Measurements from ENCODE around the gene ALX4.

ALX4 gene

DNA sequence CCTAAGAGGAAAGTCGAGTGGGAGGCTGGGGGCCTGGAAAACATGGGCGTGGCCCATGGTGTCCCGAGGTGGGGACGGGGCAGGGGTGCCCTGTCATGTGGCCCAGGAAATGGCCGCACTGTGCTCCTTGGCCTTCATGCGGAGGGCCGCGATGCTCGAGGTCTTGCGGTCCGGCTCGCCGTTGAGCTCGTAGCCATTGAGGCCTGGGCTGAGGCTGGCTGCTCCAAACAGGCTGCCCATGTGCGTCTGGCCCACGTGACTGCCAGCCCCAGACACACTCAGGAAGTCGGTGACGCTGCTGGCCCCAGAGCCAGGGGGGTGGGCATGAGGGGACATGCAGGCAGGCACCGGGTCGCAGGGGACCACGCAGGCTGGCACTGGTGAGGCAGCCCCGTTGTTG, 45.2 kb downstream of the ALX4 start:
- no peak for DNase-seq

DNA sequence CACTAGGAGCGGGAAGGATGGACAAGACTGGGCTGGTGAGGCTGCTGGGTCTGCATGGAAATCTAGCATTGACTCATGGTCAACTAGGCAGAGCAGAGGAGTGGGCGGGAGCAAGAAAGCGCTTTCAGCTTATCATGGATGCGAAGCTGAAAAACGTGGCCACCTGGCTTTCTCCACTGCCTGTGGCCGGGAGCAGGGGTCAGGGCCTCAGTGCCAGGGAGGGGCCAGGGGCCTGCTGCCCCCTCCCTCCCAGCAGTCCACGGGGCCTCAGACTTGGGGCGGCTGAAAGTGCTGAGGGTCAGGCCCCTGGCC, 45.5 kb downstream of the ALX4 start:
- DNase-seq: no peak

DNA sequence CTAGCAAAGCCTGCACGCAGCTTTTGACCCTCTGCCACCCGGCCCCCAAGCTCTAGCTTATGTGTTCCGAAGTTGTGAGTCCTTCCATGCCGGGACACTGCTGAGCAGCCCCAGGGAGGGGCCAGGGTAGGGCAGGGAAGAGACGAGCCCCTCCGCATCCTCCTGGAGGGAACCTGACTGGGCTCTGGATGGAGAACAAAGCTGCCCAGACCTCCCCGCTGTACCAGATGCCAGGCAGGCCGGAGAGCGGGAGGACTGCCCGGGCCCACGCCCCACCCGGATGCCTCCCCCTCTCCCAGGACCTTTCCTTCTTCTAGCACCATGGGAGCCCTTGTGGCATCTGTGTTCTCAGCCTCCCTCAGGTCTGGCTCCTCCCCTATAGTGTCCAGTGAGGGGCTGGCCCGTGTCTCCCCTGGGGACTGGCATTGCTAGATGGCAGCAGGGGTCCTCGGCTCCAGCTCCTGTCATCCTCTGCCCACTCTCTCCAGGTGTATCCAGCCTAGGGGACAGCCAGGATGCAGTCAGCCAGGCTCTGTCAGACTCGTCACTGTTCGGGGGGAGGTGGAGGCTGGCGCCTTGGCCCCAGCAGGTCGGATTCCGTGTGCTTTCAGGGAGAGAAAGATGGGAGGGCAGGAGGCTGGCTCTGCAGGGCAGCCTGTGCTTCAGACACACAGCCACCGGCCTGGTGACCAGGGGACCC, 46.1 kb downstream of the ALX4 start:
- no peak for DNase-seq

GRCh38 chr11:44261800-44262591, 47.9 kb downstream of the ALX4 start:
- DNase-seq: no peak

DNA sequence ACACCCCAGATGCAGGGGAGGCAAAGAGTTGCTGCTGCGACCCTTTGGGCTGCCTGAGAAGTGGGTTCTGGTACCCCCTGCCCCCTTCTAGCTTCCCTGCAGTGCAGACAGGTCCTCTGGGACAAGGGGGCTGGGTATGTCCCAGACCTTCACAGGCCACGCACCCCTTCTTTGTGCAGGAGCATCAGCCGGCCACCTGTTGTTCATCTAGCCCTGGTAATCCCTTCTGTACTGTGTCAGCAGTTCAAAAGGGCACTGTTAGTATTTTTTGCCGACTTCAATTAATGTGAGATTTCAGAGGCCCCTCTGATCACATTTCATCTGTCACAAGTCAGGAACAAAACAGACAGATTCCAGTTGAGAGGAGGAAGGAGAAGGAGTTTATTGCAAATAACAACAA, 49.9 kb downstream of the ALX4 start:
- DNase-seq: no peak

DNA sequence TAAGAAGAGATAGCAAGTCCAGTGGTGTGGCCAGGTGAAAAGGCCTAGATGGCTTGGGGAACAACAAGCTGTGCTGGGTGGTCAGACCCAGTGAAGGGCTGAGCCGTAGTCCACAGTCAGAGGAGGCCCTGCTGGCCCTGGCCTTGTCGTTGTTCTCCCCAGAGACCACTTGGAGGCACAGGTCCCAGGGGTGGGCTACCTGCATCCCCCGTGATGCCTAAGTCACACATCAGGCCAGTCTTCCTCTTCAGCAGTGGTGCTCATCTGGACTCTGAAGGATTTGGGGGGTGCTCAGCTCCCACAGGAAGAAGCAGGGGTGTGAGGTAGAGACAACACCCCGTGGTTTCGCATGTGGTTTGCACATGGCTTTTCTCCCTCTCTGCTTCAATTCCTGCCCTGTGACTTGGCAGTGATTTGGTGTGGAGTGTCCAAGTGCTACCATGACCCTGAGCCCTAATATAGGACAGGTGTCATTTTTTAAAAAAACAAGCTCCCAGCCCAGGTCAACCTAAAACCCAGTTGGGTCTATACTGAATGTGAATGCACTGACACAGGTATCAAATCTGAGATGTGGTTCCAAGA, 51.0 kb downstream of the ALX4 start:
- no peak for DNase-seq

- no peak for DNase-seq
Measured at GRCh38 chr11:44258190-44258489, 51.8 kb downstream of the ALX4 start.

- DNase-seq: no peak
Measured at GRCh38 chr11:44257338-44258189, 52.4 kb downstream of the ALX4 start.

- no peak for DNase-seq
Measured at GRCh38 chr11:44256673-44257291, 53.2 kb downstream of the ALX4 start.

GRCh38 chr11:44255406-44256071, 54.4 kb downstream of the ALX4 start:
- no peak for DNase-seq

- no peak for DNase-seq
Measured at GRCh38 chr11:44252999-44253602, 56.8 kb downstream of the ALX4 start.

- DNase-seq: no peak
Measured at GRCh38 chr11:44250421-44250820, 59.5 kb downstream of the ALX4 start.

DNA sequence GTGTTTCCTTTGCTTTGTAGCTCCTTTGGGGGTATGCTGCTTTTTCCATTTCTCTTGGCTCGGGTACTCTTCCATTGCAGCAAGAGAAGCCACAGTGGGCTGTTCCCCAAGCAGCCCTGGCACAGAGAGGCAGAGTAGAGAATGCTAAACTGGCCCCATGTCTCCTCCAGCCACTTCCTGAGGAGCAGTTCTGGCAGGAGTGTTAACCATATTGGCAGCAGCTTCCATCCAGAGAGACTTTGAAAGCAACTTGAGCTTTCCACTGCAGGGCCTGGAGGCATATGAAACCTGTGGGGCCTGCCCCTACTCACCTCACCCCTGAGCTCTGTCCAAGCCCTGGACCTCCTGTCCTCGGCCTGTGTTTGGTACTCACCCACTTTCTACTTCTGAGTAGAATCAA, 61.8 kb downstream of the ALX4 start:
- no peak for DNase-seq

GRCh38 chr11:44247508-44247907, 62.4 kb downstream of the ALX4 start:
- DNase-seq: no peak

- DNase-seq: no peak
Measured at GRCh38 chr11:44246726-44247125, 63.2 kb downstream of the ALX4 start.

- no peak for DNase-seq
Measured at GRCh38 chr11:44244639-44245310, 65.2 kb downstream of the ALX4 start.

- no peak for DNase-seq
Measured at GRCh38 chr11:44243595-44244343, 66.2 kb downstream of the ALX4 start.

DNA sequence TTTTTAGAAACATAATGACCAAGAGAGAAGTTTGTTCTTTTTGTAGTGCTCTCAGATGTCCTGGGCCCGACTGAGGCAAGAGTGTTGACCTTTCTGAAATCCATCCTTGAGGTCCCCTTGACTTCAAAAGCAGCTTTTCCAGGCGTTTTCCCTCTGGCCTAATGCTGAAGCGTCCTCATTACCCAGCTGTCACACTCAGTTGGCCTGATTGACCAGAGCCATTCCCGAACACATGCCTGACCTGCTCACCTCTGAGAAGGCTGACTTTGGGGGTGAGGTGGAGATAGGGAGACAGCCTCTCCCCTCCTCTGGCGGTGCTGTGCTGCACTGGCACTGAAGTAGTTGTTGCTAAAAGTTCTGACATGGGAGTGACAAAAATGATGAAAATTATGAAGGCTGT, 66.9 kb downstream of the ALX4 start:
- no peak for DNase-seq

DNA sequence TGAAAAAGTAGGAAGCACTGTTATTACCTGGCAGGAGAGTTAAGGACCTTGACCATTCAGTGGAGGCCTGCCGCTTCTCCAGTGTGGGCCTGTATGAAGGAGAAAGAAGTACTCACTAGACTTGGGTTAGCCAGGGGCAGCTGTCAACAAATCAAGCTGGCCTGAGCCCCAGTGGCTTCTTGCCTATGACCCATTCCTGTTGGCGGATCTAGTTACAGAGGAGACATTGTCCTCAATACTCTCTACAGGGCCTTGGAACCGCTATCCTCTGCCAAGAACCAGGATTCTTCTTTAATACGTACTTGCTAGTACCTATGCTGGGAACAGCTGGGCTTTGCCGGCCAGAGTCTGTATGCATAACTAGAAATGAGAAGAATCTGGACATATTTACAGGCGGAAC, 68.1 kb downstream of the ALX4 start:
- no peak for DNase-seq

DNA sequence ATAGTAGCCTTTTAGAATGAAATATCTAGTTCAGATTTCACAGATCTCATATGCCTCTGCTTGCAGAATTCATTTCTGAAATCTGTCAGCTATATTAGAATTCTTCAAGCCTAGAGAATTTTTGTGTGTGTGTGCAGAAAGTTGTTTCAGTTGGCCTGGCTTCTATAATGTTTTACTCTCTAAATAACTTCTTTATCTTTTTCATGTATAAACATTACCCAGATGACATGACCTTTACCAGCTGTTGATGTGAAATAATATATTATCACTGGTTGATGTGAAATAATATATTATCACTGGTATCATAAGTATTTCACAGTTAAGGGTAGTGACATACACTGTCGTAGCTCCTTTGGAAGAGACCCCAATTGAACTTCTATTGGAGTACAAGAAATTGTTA, 72.8 kb downstream of the ALX4 start:
- DNase-seq: no peak

DNA sequence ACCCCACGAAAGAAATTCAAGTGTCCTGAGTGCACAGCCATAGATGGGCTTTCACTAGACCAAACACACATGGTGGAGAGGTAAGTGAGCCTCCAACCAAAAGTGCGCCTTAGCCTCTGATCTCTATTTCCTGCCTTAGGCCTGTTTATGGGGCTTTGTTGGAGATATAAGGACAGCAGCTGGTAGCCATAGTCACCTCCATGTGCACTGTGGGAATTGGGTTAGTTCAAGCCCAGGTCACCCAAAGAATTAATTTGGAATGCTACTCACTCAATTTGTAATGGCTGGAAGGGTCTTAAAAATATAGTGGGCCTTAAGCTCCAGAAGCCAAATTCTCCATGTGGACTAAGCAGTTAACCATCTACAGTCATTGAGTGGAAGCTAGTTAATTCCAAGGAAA, 73.6 kb downstream of the ALX4 start:
- no peak for DNase-seq
